AG09309 (cell line): ENCODE data around the gene LRRC26.

ENCODE experiments used
- DNase-seq: peaks from one replicate; pipeline ENCODE4 v3.0.0-alpha.2; 2010; ENCODE audit warnings: low read depth
- H3K4me3 ChIP-seq: 2 replicates; pipeline ENCODE4 v1.5.1; 2011; ENCODE audit warnings: mild to moderate bottlenecking, low read depth, low read length, moderate library complexity; ENCODE audit not compliant: control insufficient read depth
- TF ChIP-seq, protein P1 (sequence below): IDR thresholded peaks from 2 replicates; pipeline ENCODE4 v1.5.1; 2011; ENCODE audit warnings: mild to moderate bottlenecking, low read depth, low read length, inconsistent platforms; ENCODE audit not compliant: insufficient read depth, control insufficient read depth; ENCODE audit errors: missing control alignments

The LRRC26 gene

DNA sequence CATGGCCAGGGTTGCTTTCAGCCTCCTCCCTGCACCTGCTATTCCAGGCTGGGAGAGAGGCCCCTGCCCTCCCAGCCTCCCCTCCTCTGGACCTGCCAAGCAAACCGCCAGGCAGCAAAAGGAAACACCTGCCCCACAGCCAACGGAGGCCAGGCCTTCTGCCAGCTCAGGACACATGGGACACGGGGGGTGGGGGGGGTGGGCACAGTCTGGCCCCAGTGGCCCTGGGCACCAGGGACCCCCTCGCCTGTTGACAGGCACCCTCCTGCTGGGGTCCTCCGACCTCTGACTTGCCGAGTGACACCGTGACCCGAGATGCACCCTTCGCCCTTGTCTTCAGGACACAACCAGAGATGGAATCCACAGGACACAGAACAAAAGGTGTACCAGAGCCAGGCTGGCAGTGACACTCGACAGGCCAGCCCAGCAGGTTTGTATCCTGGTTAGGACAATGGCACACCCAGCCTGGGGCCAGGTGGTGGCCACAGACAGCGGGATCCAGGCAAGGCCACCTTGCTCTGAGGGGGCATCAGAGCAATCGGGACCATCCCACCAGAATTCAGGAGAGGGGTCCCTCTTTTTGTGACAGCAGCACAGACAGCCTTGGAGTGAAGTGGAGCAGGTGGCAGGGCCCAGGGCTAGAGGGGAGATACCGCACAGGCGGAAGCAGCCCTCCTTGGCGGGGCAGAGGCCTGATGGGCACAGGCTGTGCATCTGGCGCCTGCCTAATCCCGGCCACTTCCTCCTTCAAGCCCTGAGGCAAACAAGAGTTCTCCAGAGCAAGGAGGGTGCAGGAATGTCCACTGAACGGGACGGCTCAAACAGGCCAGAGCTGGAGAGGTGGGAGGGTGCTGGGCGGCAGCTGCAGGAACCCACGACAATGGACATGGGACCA lies 3.3 kb upstream of the LRRC26 start:
- DNase-seq = no peak
- no peak overlapping the region for H3K4me3 ChIP-seq
- TF ChIP-seq, protein P1, sequence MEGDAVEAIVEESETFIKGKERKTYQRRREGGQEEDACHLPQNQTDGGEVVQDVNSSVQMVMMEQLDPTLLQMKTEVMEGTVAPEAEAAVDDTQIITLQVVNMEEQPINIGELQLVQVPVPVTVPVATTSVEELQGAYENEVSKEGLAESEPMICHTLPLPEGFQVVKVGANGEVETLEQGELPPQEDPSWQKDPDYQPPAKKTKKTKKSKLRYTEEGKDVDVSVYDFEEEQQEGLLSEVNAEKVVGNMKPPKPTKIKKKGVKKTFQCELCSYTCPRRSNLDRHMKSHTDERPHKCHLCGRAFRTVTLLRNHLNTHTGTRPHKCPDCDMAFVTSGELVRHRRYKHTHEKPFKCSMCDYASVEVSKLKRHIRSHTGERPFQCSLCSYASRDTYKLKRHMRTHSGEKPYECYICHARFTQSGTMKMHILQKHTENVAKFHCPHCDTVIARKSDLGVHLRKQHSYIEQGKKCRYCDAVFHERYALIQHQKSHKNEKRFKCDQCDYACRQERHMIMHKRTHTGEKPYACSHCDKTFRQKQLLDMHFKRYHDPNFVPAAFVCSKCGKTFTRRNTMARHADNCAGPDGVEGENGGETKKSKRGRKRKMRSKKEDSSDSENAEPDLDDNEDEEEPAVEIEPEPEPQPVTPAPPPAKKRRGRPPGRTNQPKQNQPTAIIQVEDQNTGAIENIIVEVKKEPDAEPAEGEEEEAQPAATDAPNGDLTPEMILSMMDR = no peak

GRCh38 chr9:137171149-137171900 lies 1.5 kb upstream of the LRRC26 start:
- DNase-seq = no peak
- TF ChIP-seq, protein P1 = no peak
- H3K4me3 ChIP-seq = no peak overlapping the region

DNA sequence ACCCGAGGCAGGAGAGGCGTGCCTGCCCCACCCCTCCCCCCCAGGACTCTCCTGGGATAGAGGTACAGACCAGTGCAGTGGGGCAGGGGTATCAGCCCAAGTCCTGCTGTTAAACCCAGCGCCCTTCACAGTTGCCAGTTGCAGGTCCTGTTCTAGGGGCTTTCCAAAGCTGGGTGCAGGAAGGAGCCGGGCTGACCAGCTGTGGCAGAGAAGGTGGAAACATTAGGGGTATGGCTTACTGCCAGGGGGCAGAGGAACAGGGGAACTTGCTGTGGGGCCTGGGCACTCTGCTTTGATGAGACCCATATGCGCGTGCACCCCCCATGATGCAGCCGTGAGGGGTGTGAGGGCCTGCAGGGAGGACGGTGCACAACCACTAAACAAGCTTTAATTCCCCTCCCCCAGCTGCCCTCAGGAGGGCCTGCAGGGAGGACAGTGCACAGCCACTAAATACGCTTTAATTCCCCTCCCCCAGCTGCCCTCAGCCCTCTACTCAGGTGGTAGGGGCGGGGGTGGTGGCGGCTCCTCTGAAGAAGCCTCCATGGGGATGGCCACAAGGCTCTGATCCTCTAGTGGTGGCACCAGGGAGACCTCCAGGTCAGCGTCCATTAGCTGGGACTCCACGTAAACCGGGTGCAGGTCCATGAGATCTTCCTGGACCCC lies 766 bp upstream of the LRRC26 start:
- TF ChIP-seq, protein P1 = no peak
- no peak for DNase-seq
- H3K4me3 ChIP-seq = no peak overlapping the region

GRCh38 chr9:137168904-137169856 lies 671 bp downstream of the LRRC26 start:
- TF ChIP-seq, protein P1 = no peak
- DNase-seq = no peak
- no peak overlapping the region for H3K4me3 ChIP-seq

- no peak overlapping the region for H3K4me3 ChIP-seq
- TF ChIP-seq, protein P1 = no peak
- no peak for DNase-seq
These were observed 1.3 kb downstream of the LRRC26 start for GRCh38 chr9:137168573-137168903.
